ENCODE data around the gene MAP3K7CL. TPM values are rescaled to one million over a fixed set of nuclear protein-coding genes. Genes with fewer than 3 reads are reported as not detected.

The MAP3K7CL gene
- total RNA-seq, 1 donor from 2014 or later = 3.0 TPM

- Histone ChIP-seq H3K4me3 (ENCODE audit: low read depth, low read length) (no peak overlapping the region), H3K36me3 (ENCODE audit: control insufficient read depth, insufficient read depth, low read length) (no peaks in the 10 kb centered on the region), H3K27me3 (ENCODE audit: control insufficient read depth, insufficient read depth, low read length) (no peaks in the 10 kb centered on the region)
- DNase-seq (ENCODE audit: low read depth) = no peak
- TF ChIP-seq CTCF (IDR thresholded peaks at IDR 0.05; ENCODE audit: insufficient read depth, low read length, poor library complexity, severe bottlenecking) = no peak
Measured at GRCh38 chr21:29172282-29172681, 41.8 kb downstream of the MAP3K7CL start.

- no peak for DNase-seq (ENCODE audit: low read depth)
- no peak for TF ChIP-seq CTCF (IDR thresholded peaks at IDR 0.05; ENCODE audit: insufficient read depth, low read length, poor library complexity, severe bottlenecking)
- no peak overlapping the region for H3K4me3 ChIP-seq (ENCODE audit: low read depth, low read length)
- H3K36me3 ChIP-seq (ENCODE audit: control insufficient read depth, insufficient read depth, low read length) = no peaks in the 10 kb centered on the region
- H3K27me3 ChIP-seq (ENCODE audit: control insufficient read depth, insufficient read depth, low read length) = no peaks in the 10 kb centered on the region
Measured at GRCh38 chr21:29174607-29175013, 44.2 kb downstream of the MAP3K7CL start.

- DNase-seq (ENCODE audit: low read depth) = no peak
- no peak for TF ChIP-seq CTCF (IDR thresholded peaks at IDR 0.05; ENCODE audit: insufficient read depth, low read length, poor library complexity, severe bottlenecking)
- Histone ChIP-seq H3K27me3 (ENCODE audit: control insufficient read depth, insufficient read depth, low read length) (no peaks in the 10 kb centered on the region), H3K36me3 (ENCODE audit: control insufficient read depth, insufficient read depth, low read length) (no peaks in the 10 kb centered on the region), H3K4me3 (ENCODE audit: low read depth, low read length) (no peak overlapping the region)
Measured at GRCh38 chr21:29175408-29176134, 45.1 kb downstream of the MAP3K7CL start.

- no peak for TF ChIP-seq CTCF (IDR thresholded peaks at IDR 0.05; ENCODE audit: insufficient read depth, low read length, poor library complexity, severe bottlenecking)
- Histone ChIP-seq H3K27me3 (ENCODE audit: control insufficient read depth, insufficient read depth, low read length) (no peaks in the 10 kb centered on the region), H3K36me3 (ENCODE audit: control insufficient read depth, insufficient read depth, low read length) (no peaks in the 10 kb centered on the region), H3K4me3 (ENCODE audit: low read depth, low read length) (no peak overlapping the region)
- DNase-seq (ENCODE audit: low read depth) = no peak
Measured at GRCh38 chr21:29176471-29177120, 46.2 kb downstream of the MAP3K7CL start.

- no peaks in the 10 kb centered on the region for H3K36me3 ChIP-seq (ENCODE audit: control insufficient read depth, insufficient read depth, low read length)
- no peaks in the 10 kb centered on the region for H3K27me3 ChIP-seq (ENCODE audit: control insufficient read depth, insufficient read depth, low read length)
- no peak for TF ChIP-seq CTCF (IDR thresholded peaks at IDR 0.05; ENCODE audit: insufficient read depth, low read length, poor library complexity, severe bottlenecking)
- DNase-seq (ENCODE audit: low read depth) = no peak
- H3K4me3 ChIP-seq (ENCODE audit: low read depth, low read length) = no peak overlapping the region
Measured at GRCh38 chr21:29177800-29178199, 47.4 kb downstream of the MAP3K7CL start.

Data from kidney epithelial cell (primary cell).